ENCODE data around the gene ZNF555.

DNA sequence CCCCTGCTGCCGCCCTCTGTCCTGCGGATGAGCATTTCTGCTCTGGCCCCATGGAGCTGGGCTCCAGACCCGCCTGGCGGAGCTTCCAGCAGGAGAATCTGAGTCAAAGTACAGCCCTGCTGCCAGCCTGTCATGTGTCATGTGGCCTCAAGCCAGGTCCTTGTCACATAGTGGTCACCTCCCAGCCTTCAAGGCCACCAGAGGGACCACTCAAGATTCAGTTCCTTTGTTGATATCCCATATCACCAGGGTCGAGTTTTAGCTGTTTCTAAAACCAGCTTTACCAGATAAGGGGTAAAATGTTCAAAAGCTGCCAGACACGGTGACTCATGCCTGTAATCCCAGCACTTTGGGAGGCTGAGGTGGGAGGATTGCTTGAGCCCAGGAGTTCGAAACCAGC lies 42.5 kb upstream of the ZNF555 start:
- TF ChIP-seq KDM5A (IDR thresholded peaks at IDR 0.05) (no peak), CTCF (IDR thresholded peaks at IDR 0.05) (no peak), BHLHE40 (IDR thresholded peaks at IDR 0.05; ENCODE audit: low read depth, low read length) (no peak), ELK1 (IDR thresholded peaks at IDR 0.05; ENCODE audit: low read depth, low read length) (no peak), SMC3 (IDR thresholded peaks at IDR 0.05) (no peak), JUN (IDR thresholded peaks at IDR 0.05) (no peak), HDAC2 (IDR thresholded peaks at IDR 0.05) (no peak), EHF (CRISPR knock-in tag; IDR thresholded peaks at IDR 0.05) (no peak), POLR2A (IDR thresholded peaks at IDR 0.05; ENCODE audit: low read length) (no peak), RAD21 (conservative IDR thresholded peaks at IDR 0.05 in 1 of 2, IDR thresholded peaks at IDR 0.05 in 1 of 2) (no peak), EP300 (IDR thresholded peaks at IDR 0.05) (no peak), ZFP36 (IDR thresholded peaks at IDR 0.05; ENCODE audit: borderline replicate concordance, partially characterized antibody) (no peak), USF2 (IDR thresholded peaks at IDR 0.05) (no peak)

Data from A549 (cell line).